GM21447 (cell line): Measurements from ENCODE around the gene KDM5B.

Source experiments
- ATAC-seq: cut with Tn5 transposase; IDR thresholded peaks from one replicate; pipeline ENCODE4 v1.9.1; 2021; ENCODE audit not compliant: unreplicated experiment

KDM5B gene

DNA sequence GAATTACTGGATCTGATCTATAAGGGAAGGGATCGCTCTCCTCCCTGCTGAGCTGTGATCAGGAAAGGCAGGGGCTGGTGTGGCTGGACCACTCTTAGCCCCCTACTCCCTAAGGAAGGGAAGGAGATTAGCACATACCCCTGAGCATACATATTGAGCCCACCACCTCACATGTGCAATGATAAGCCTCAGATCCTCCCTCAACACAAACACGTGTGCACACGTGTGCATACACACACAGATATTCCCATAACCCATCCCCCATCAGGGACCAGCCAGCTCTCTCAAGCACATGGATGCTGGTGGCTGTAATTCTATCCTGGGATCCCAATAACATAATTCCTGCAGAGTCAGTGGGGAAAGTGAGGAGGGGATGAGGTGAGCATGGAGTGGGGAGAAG lies 119.1 kb downstream of the KDM5B start:
- ATAC-seq = no peak

DNA sequence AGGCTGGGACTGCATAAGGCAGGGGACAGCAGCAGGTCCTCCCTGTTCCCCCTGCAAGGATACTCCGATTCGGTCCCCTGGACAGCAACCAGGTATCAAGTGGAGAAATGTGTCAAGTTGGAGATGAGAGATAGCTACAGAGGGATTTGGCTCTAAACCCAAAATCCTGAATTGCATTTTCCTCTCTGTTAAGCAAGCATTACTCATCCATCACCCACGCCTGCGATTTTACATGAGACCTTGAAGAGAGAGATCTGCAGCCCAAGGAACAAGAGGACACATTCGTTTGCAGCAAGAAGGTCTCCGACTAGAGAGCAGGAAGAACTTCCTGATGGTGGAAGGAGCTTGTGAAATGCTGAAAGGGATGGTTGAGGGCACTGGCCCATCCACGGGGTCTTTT lies 119.8 kb downstream of the KDM5B start:
- no peak for ATAC-seq

DNA sequence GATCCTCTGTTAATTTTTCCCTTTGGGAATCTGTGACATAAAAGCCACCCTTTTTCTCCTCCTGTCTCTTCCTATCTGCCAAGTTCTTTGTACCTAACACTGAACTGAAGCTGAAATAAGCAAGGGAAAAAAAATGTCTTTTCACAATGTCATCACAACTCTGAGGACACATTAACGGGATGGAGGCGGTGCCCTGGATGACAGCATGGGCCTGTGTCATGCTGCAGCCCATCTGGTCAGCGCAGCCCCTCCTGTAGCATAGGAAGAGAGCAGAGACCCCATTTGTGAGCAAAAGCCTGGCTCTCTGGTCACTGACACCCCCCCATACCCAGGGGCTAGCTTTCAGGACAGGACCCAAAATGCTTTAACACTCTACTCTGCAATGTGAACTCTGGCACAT lies 120.4 kb downstream of the KDM5B start:
- ATAC-seq = no peak

DNA sequence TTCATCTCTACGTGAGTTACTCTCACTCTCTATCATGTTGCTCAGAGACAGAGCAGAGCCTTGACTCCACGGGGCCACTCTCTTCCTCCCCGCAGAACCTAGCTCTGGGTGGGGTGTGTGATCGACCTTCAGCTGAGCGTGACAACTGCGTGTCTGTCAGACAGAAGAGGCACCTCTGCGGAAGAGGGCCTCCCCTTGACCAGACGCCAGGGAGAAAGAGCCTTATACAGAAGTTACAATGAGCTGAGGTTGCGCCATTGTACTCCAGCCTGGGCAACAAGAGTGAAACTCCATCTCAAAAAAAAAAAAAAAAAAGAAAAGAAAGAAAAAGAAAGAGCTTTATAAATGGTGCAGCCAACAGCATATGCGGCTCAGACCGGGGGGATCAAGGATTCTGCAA lies 120.9 kb downstream of the KDM5B start:
- no peak for ATAC-seq

DNA sequence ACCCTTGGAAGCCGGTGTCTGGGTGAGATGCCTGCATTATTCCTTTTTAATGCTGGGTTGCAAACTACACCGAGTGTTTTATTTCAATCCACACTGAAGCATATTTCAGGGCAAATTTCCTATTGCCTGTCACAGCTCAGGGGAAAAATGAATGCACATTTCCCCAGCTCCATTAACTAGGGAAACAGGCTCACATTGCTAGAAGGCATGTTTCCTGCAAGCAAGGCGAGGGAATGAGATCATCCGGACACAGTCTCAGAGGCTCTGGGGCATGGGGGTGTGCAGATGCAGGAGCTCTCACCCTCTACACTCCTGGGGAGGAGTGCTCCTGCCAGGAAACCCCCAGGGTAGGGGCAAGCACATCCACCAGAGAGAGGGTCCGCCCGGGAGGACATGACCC lies 122.6 kb downstream of the KDM5B start:
- ATAC-seq = no peak

DNA sequence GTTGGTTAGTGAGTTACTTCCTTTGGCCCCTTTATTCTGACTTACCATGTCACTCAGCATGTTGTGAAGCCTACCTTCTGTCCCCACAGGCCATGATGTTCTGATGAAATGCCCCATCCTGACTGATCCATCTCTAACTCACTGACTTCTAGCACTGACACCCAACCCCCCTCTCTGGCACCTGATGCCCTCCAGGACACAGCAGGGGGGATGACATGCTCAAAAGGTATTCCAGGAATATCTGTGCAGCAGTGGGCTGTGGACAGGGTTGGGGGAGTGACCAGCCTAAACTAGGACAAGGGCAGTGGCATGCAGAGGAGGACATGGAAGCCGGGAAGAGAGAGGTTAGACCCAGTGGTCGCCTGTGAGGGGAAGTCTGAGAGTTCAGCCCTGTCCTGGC lies 123.5 kb downstream of the KDM5B start:
- ATAC-seq = no peak

DNA sequence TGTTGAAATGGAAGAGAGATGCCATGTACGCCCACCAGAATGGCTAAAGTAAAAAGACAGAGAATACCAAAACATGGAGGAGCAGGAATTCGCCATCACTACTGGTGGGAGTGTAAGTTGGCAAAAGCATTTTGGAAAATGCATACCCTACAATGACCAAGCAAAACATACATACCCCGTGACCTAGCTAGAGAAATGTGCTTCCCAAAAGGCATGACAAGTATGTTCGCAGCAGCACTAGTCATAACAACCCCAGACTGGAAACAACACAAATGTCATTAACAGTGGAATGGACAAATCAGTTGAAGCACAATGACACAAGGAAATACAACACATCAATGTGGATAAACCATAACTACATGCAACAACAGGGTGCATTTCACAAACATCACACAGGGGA lies 125.2 kb downstream of the KDM5B start:
- no peak for ATAC-seq

DNA sequence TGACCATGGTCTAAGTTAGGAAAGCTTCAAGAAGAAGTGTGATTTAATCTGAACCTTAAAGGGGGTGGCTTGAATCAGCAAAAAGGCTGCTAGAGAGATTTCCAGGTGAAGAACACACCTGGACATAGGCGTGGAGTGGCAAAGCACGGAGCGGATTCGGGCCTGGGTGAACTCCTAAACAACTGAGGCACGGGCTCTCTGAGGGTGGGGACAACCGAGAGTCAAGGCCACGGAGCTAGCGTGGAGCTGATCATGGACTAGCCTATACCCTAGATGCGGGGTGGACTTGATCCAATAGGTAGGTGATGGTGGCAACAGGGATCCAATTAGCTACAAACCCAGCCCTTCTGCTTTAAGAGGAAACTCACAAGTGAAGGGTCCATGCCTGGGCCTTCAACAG lies 125.7 kb downstream of the KDM5B start:
- ATAC-seq = no peak

DNA sequence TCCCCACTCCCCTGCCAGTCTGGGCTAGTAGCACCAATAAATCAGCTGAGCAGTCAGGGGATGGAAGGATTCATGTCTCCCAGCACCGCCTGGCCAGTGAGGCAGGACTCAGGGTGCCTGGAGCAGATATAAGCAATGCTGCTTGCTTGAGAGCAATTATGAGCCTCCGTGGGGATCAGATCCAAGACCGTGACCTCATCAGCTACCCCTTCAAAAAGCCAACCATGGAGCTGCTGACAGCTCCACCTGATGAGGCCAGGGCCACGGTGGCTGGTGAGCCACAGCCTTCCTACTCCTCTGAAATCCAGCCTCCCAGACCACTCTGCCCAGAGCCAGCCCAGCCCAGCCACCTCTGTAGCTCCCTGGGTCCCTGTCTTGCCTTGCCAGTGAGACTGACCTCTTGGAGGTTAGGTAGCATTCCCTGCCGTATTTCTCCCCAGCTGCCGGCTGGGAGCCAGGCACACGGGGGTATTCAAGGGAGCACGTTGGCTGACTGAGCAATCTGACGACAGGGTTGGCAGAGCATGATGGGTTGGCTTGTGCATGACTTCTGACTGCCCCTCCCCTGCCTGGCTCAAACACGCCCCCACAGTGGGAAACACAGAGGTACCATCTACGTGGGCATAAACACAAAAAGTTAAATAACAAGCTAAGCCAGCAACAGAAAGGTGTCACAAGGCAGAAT lies 126.3 kb downstream of the KDM5B start:
- no peak for ATAC-seq

DNA sequence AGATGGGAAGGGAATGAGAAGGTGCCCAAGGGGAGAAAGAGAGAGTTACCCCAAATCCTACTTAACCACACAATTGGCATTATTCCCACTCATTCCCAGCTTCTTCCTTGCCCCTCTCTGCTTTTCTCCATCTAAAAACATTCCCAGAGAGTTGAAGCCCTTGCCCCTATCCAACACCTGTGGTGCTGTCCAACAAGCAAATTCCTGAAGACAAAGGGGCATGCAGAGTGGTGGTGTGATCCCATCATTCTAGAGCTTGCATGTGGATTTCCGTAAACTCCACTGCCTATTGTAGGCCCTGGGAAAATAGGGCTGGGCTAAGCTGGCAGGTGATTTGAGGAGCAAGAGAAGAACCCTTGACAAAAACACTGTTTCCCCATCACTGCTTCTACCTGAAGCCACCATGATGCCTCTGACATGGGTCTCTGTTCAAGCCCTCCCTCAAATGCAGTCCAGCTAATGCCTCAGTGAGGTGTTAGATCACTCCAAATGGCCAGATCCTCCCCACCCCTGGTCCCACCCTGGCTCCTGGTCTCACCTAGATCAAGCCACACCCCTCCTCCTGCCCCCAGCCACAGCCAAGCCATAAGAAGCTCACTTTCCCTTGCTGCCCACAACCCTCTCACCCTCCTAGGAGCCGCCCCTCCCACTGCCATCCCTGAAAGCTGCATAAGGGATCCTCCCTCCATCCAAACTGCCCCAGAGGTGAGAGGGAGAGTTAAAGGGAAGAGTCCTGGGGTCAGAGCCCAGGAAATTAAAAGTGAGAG lies 127.5 kb downstream of the KDM5B start:
- ATAC-seq = no peak

DNA sequence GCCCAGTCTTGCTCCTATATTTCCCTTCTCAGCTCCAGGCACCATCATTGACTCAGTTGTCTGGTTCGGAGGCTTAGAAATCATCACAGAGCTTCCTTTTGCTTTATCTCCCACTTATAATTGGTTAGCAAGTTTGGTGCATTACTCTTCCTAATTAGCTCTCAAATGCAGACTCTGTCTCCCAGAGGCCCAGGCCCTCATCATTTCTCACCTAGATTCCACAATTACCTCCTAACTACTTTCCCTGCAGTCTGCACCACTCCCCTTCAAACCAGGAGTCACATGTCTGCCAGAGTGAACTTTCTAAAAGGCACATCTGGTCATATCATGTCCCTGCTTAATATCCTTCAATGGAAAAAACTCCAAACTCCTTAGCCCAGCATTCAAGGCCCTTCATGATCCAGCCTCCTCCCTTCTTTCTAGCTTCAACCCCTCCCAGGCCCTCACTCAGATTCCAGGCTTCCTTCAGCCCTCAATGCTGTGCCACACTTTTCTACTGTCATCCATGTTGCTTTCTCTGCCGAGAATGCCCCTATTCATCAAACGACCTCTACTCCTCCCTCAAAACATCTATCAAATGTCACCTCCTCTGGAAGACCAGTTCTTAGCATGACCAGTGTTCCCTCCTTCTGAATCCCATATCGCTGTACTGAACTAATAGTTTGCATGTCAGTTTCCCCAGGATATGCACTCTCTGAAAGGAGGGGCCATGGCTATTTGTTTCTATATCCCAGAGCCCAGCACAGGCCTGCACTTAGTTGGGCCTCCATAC lies 128.6 kb downstream of the KDM5B start:
- no peak for ATAC-seq

DNA sequence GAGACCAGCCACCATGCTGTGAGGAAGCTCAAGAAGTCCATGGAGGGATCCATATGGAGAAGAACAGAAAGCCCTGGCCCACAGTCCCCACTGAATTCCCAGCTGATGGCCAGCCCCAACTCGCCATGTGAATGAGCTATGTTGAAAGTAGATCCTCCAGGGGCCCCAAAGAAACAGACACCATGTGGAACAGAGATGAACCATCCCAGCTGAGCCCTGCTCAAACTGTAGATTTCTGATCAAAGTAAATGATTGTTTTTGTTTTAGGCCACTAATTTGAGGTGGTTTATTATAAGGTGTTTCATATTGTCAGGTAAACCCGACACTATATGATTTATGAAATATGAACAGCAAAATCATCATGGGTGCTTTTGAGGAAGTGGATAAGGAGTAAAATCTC lies 130.8 kb downstream of the KDM5B start:
- ATAC-seq = no peak
